ENCODE results near the gene TNFSF9.

DNA sequence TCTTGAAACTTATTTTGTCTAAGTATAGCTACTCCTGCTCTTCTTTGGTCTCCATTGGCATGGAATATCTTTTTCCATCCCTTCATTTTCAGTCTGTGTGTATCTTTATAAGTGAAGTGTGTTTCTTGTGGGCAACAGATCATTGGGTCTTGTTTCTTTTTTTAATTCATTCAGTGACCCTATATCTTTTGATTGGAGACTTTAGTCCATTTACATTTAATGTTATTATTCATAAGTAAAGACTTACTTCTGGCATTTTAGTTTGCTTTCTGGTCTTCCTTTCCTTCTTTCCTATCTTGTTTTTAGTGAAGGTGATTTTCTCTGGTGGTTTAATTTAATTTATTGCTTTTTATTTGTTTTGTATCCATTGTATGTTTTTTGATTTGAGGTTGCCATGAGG is 40.3 kb downstream of the TNFSF9 start:
- TF ChIP-seq POLR2A (IDR thresholded peaks at IDR 0.05) (no peak), CTCF (IDR thresholded peaks at IDR 0.05) (no peak)
